Activated T-cell treated with anti-CD3 and anti-CD28 coated beads, Interleukin-2, amount 50 U/mL, for 72 hours (primary cell): ENCODE measurements around the gene SETD4. TPM values are rescaled to one million over a fixed set of nuclear protein-coding genes. Genes with fewer than 3 reads are reported as not detected.

Experiments used
- ATAC-seq, 2 donors: fragments of 150-1000 bp; cut with Tn5 transposase; replicated peaks in 1 of 2; 2 replicates each; pipeline ENCODE4 v1.10.0; 2021; ENCODE audit warnings: moderate library complexity in 2 of 2, mild to moderate bottlenecking in 1 of 2
- DNase-seq, 2 donors: peaks; one replicate each; pipeline ENCODE4 v3.0.0; 2021 to 2022; ENCODE audit warnings: mixed read lengths in 1 of 2
- H3K27ac Mint-ChIP-seq: one replicate; pipeline ENCODE4 v1.8.0; 2022; ENCODE audit warnings: mild to moderate bottlenecking, moderate library complexity, mixed read lengths
- H3K27me3 Mint-ChIP-seq: one replicate; pipeline ENCODE4 v1.8.0; 2022; ENCODE audit warnings: low read depth, mixed read lengths
- H3K36me3 Mint-ChIP-seq, 2 donors: one replicate each; pipeline ENCODE4 v1.8.0; 2022; ENCODE audit warnings: mixed read lengths in 2 of 2, mild to moderate bottlenecking in 1 of 2; ENCODE audit not compliant: insufficient read depth in 2 of 2
- H3K4me1 Mint-ChIP-seq: one replicate; pipeline ENCODE4 v1.8.0; 2022; ENCODE audit warnings: low read depth, mixed read lengths
- H3K4me3 Mint-ChIP-seq, 2 donors: one replicate each; pipeline ENCODE4 v1.8.0; 2022; ENCODE audit warnings: mild to moderate bottlenecking in 2 of 2, mixed read lengths in 2 of 2, moderate library complexity in 2 of 2
- H3K9me3 Mint-ChIP-seq, 2 donors: one replicate each; pipeline ENCODE4 v1.8.0; 2022; ENCODE audit warnings: mixed read lengths in 2 of 2
- total RNA-seq, 2 donors: library from RNA; stranded (reverse); gene quantifications; one replicate each; pipeline ENCODE4 v1.2.3, GENCODE V29; 2022

SETD4 gene
- total RNA-seq, 2 donors from 2014 or later: 14.0 to 16.7 TPM

DNA sequence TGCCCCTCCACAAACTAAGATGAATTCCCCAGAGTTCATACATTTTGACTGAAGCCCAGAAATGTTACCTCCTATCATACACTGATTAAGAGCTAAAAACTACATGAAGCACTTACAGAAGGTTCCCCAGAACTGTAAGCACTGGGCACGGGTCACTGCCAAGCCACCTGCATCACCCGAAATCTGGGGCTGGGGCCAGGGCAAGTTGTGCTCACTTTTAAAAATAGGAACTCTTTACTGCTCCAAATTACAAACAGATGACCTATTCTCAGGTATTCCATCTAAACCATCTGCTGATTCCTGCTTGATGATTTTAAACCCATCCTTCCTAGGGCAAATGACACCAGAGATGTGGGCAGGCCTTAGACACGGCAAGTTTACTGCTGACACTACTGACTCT, 4.8 kb downstream of the SETD4 start:
- Mint-ChIP-seq H3K27me3 (no peaks in the 10 kb centered on the region), H3K4me1 (peaks cover 21% of the 10 kb centered on the region), H3K36me3 (peaks cover 8 to 23% of the 10 kb centered on the region in 2 donors), H3K9me3 (no peaks in the 10 kb centered on the region), H3K27ac (no peak overlapping the region), H3K4me3 (no peak overlapping the region)
- ATAC-seq: no peak
- DNase-seq: no peak

DNA sequence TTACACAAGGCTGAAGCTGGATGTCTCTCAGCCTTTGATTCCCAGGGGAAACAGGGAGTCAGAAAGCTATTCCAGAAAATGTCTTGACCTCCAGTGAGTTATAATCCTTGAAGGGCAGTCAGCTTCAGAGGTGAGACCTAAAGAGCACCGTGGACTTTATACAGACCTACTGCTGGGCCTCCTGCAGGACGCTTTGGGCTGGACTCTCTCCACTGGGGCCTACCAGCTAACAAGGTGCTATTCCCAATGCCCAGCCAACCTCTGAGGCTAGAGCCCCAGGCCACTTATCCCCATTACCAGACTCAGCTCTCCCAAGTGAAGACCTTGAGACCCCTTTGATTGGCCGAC, 6.6 kb downstream of the SETD4 start:
- Mint-ChIP-seq H3K9me3 (no peaks in the 10 kb centered on the region), H3K27ac (no peak overlapping the region), H3K4me1 (peaks cover 22% of the 10 kb centered on the region), H3K27me3 (no peaks in the 10 kb centered on the region), H3K36me3 (peaks cover 8 to 30% of the 10 kb centered on the region in 2 donors), H3K4me3 (no peak overlapping the region)
- DNase-seq (no peak), ATAC-seq (no peak)

DNA sequence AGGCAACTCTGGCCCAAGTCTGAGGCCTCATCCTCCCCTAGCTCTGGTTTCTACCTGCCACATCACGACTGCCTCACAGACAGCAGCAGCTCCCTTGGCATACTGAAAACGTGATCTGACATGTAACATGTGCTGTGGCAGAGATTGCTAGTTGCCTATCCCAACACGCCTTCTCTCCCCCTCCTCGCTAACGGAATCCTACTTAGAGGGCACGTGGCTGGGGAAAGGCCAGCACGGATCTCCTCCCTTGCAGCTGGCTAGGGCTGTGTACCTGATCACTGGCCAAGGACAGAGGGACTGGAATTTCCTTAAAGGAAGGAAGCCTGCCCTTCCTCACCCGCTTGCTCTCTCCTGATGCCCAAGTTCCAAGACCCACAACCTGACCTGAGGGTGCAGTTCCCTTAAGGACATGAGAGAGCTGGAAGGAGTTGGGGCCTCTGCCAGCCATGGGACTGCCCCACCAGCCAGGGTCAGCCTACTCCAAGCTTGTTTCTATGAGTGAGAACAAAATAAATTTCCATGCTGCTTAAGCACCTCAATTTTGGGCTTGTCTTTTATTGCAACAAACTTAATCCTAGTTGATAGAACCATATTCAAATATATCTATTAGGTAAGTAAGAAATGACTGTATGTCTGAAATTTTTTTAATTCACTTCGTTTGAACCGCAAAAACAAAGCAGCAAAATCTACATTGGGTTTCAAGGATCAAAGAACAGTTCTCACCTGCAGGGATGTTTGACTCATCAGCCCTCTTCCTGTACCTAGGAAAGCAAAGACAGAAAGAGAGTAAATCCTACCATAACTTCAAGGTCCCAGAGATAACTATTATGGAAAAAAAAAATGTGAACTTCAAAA, 7.2 kb downstream of the SETD4 start:
- H3K27ac Mint-ChIP-seq: no peak overlapping the region
- ATAC-seq: no peak

DNA sequence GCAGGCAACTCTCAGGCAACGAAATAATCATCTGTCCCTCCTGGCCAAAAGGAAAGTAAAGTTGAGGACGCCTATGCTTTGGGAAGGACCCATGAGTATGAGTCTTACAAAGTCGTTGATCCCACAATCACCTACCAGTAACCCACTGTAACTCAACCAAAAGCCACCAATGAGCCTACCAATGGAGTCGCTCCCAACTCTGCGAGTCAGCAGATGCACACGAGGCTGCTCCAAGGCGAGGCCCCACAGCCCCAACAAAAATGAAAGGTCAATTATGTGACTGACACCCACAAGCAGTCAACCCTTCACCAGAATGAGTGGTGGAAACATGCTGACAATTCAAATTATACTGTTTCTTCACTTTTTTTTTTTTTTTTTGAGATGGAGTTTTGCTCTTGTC, 12.0 kb downstream of the SETD4 start:
- ATAC-seq: peak; percentile 49 to 62
- no peak overlapping the region for H3K4me3 Mint-ChIP-seq

More for the DNA sequence above, 7.2 kb downstream of the SETD4 start:
- no peaks in the 10 kb centered on the region for H3K27me3 Mint-ChIP-seq
- peaks cover 18% of the 10 kb centered on the region for H3K4me1 Mint-ChIP-seq
- H3K9me3 Mint-ChIP-seq: no peaks in the 10 kb centered on the region
- peaks cover 8 to 29% of the 10 kb centered on the region in 2 donors for H3K36me3 Mint-ChIP-seq
- H3K4me3 Mint-ChIP-seq: no peak overlapping the region
- no peak for DNase-seq

DNA sequence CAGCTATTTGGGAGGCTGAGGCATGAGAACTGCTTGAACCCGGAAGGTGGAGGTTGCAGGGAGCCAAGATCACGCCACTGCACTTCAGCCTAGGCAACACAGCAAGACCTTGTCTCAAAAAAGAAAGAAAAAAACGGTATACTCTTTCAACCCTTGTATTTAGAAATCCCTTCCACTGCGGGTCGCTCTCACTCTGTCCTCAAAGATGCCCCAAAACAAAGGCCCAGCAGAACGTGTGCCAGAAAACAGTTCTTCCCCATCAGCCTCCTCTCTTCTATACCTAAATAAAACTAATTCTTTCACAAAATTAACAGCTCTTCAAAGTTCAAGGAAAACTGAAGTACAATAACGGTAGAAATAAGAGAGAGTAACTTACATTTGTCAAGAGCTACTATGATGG, 13.2 kb downstream of the SETD4 start:
- DNase-seq: no peak
- Mint-ChIP-seq H3K9me3 (no peaks in the 10 kb centered on the region), H3K27me3 (no peaks in the 10 kb centered on the region), H3K4me1 (peaks cover 5% of the 10 kb centered on the region), H3K36me3 (peaks cover 12 to 28% of the 10 kb centered on the region in 2 donors), H3K4me3 (no peak overlapping the region), H3K27ac (no peak overlapping the region)
- ATAC-seq: no peak

More for the DNA sequence above, 12.0 kb downstream of the SETD4 start:
- Mint-ChIP-seq H3K36me3 (peaks cover 12 to 28% of the 10 kb centered on the region in 2 donors), H3K4me1 (peaks cover 5% of the 10 kb centered on the region), H3K27me3 (no peaks in the 10 kb centered on the region), H3K9me3 (no peaks in the 10 kb centered on the region), H3K27ac (no peak overlapping the region)
- DNase-seq: no peak

DNA sequence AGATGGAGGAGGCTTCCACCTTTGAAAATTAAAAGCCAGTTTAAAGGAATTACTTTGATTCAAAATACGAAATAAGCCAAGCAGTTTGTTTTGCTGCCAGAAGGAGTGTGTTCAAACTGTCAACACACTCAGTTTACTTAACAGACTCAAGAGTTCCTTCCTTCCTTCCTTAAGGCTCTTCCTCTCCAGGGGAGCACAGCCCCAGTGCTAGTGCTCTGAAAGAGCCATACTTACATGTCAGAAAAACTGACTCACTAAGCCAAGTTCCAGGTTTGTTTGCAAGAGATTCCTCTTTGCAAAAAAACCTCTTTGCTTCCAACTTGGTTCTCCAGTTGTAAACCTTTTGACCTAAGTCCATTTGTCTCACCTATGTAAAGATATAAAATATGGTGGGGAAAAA, 14.3 kb downstream of the SETD4 start:
- Mint-ChIP-seq H3K4me1 (peaks cover 5% of the 10 kb centered on the region), H3K9me3 (no peaks in the 10 kb centered on the region), H3K4me3 (no peak overlapping the region), H3K36me3 (peaks cover 12 to 27% of the 10 kb centered on the region in 2 donors), H3K27me3 (no peaks in the 10 kb centered on the region), H3K27ac (no peak overlapping the region)
- DNase-seq (no peak), ATAC-seq (no peak)

DNA sequence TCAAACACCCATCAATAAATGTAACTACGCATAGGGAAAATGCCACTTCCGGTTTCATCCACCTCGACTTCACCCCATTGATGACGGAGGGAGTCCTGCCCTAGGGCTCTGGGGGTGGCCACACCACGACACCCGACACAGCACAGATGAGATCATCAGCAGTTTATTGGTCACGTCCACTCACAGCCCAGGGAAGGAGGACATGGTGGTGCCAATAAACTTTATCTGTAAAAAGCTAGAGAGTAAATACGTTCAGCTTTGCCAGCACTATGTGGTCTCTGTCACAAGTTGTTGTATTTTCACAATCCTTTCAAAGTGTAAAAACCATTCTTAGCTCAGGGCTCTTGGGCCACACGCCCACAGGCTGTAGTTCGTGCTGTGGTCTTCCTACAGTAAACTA, 16.3 kb downstream of the SETD4 start:
- H3K27me3 Mint-ChIP-seq: no peaks in the 10 kb centered on the region
- peaks cover 6 to 15% of the 10 kb centered on the region in 2 donors for H3K36me3 Mint-ChIP-seq
- DNase-seq: no peak
- H3K4me3 Mint-ChIP-seq: no peak overlapping the region
- no peaks in the 10 kb centered on the region for H3K9me3 Mint-ChIP-seq
- H3K27ac Mint-ChIP-seq: no peak overlapping the region
- peaks cover 5% of the 10 kb centered on the region for H3K4me1 Mint-ChIP-seq
- ATAC-seq: no peak

DNA sequence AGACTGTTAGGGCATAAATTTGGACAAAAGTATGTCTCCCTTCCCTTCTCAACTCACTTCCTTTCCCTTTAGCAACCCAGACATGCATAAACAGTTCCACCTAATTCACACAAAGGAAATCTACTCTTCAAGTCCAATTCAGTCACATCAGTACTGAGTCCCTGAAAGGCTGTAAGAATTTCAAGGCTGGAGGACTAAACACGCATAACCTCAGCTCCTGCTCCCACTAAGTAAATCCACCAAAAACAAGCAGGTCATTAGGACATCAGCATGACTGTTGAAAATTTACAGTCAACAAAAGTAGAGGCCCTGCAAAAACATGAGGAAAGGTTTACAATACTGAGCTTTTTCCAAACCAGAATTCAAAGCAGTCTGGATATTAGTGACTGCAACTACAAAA, 18.4 kb downstream of the SETD4 start:
- Mint-ChIP-seq H3K4me3 (no peak overlapping the region), H3K9me3 (no peaks in the 10 kb centered on the region), H3K36me3 (peaks cover 6 to 10% of the 10 kb centered on the region in 2 donors), H3K27me3 (no peaks in the 10 kb centered on the region), H3K27ac (no peak overlapping the region), H3K4me1 (no peaks in the 10 kb centered on the region)
- DNase-seq (no peak), ATAC-seq (no peak)

DNA sequence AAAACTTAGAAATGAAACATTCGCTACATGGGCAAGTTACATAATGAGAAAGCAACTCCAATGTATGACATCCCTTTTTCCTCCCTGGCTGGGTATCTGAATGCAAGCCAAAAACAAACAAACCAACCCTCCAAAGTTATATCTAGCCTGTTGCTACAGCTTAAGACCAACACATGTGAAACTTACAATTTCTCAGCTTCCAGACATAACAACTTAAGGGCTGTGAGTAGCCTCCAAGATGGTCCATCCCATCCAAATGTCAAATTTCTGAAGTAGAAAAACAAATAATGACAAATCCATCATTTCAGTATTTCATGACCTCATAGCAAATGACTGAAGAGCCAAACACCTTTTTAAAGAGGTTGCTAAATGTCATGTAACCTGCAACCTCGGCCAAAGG, 19.9 kb downstream of the SETD4 start:
- Mint-ChIP-seq H3K9me3 (no peaks in the 10 kb centered on the region), H3K27ac (no peak overlapping the region), H3K36me3 (peaks cover 9 to 13% of the 10 kb centered on the region in 2 donors), H3K4me3 (no peak overlapping the region), H3K4me1 (no peaks in the 10 kb centered on the region), H3K27me3 (no peaks in the 10 kb centered on the region)
- ATAC-seq (no peak), DNase-seq (no peak)

DNA sequence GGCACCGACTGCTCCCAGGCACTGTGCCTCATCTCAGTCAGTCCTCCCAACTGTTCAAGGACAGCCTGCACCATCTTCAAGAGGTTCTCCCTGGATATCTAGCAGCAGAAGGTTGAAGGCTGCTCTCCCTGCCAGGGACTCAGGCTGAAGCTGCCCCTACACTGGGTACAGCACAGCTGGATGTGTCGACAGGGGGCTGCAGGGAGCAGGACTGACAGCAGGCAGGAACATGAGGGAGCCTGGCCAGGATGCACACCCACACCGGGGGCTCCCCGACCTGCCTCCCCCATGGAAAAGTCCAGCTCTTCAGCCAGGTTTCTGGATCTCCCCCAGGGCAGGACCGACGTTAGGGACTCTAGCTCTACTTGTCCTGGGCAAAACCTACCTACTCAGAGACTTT, 20.5 kb downstream of the SETD4 start:
- H3K27me3 Mint-ChIP-seq: no peaks in the 10 kb centered on the region
- H3K36me3 Mint-ChIP-seq: peaks cover 6 to 11% of the 10 kb centered on the region in 2 donors
- ATAC-seq: no peak
- no peaks in the 10 kb centered on the region for H3K4me1 Mint-ChIP-seq
- no peak overlapping the region for H3K4me3 Mint-ChIP-seq
- DNase-seq: no peak
- no peaks in the 10 kb centered on the region for H3K9me3 Mint-ChIP-seq
- no peak overlapping the region for H3K27ac Mint-ChIP-seq

DNA sequence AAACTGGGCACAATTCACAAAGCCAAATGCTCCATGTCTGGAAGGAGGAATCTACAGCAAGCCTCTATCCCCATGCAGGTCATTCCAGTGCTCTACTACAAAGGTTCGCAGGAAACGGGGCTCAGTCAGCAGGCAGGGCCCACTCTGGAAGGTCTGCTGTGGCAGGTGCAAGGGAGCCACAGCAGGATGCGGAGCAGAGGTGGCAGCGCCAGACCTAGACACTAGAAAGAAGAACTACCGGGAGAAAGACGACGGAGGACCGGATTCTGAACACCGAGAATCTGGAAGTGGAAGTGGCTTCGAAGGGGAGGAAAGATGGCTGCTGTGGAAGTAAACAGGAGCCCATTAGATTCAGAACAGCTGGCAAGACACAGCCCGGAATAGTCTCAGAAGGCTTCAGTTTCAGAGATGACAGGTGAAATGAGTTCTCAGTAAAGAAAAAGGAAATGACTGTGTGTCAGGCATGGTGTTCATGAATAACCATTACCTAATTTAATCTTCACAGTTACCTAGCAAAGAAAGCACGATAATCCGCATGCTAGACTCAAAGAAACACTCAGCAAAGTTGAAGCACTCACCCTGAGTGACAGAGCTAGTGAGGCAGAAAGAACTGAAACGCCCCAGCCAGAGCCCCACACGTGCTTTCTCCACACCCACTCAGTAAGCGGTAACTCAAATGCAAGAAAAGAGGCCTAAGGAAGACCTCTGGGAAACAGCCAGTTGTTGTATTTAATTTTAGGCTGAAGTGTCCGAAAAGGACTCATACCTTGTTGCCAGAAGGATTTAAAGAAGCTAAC, 21.4 kb downstream of the SETD4 start:
- Mint-ChIP-seq H3K9me3 (no peaks in the 10 kb centered on the region), H3K27ac (peak overlapping the region; percentile 79), H3K27me3 (no peaks in the 10 kb centered on the region), H3K4me3 (no peak overlapping the region), H3K36me3 (peaks cover 5 to 6% of the 10 kb centered on the region in 2 donors), H3K4me1 (no peaks in the 10 kb centered on the region)
- ATAC-seq (no peak), DNase-seq (no peak)

DNA sequence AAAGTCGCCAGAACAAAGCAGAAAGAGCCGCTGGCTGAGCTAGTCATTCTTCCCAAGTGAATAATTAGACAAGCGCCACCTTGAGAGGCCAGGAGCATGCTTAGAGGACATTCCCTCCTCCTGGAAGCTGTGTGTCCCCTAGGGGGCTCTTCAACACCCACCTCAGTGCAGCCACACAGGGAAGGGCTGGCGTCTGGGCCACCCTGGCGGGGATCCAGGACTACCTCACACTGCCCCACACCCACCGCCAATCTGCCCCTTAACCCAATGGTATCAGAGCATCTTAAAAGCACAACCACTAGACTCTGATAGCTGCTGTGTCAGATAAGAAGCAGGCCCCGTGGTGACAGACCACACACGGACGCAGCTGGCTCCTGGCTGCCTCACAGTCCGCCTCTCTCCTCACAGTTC, 24.9 kb downstream of the SETD4 start:
- H3K4me3 Mint-ChIP-seq: no peak overlapping the region

DNA sequence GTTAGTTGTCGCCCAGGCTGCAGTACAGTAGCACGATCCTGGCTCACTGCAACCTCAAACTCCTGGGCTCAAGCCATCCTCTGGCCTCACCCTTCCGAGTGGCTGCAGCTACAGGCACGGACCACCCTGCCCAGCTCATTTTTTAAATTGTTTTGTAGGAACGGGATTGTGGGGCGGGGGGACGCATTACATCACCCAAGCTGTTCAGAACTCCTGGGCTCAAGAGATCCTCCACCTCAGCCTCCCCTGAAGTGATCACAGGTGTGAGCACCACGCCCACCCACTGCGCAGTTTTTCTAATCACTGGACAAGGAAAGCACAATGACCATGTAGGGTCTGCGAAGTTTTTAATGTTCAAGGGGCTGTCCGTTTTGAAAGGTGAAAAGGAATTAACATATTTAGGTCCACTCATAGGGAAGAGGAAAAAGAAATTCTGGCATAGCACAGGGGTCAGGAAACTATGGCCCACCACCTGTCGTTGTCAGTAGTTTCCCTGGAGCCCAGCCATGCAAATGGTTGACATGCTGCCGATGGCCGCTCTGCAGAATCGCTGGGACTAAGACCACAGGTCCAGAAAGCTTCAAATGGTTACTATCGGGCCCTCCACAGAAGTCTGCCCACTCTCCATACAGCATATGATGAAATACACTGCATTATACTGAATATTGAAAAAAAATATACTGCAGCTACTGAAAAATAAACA, 26.0 kb downstream of the SETD4 start:
- H3K27ac Mint-ChIP-seq: no peak overlapping the region
- DNase-seq (no peak), ATAC-seq (no peak)
- no peak overlapping the region for H3K4me3 Mint-ChIP-seq
- H3K27me3 Mint-ChIP-seq: no peaks in the 10 kb centered on the region
- no peaks in the 10 kb centered on the region for H3K9me3 Mint-ChIP-seq
- H3K4me1 Mint-ChIP-seq: no peaks in the 10 kb centered on the region
- H3K36me3 Mint-ChIP-seq: peaks cover 3 to 4% of the 10 kb centered on the region in 2 donors

More for the DNA sequence above, 24.9 kb downstream of the SETD4 start:
- DNase-seq: no peak
- no peak for ATAC-seq
- Mint-ChIP-seq H3K36me3 (peaks cover 3 to 4% of the 10 kb centered on the region in 2 donors), H3K27ac (no peak overlapping the region), H3K4me1 (no peaks in the 10 kb centered on the region), H3K27me3 (no peaks in the 10 kb centered on the region), H3K9me3 (no peaks in the 10 kb centered on the region)
